NCI-H1092 treated with DMSO at 0.1 percent for 48 hours (cell line): ENCODE data around the gene LIPN.

Experiments used
- DNase-seq: peaks from one replicate; lab custom pipeline; 2025; lab: John Stamatoyannopoulos, UW

The LIPN gene

GRCh38 chr10:88783724-88784123 is 23.9 kb downstream of the LIPN start:
- DNase-seq, result no peak

- no peak for DNase-seq
Observed at GRCh38 chr10:88786032-88786770, 26.4 kb downstream of the LIPN start.

- no peak for DNase-seq
Observed at GRCh38 chr10:88787463-88787862, 27.6 kb downstream of the LIPN start.

GRCh38 chr10:88788924-88789323 is 29.1 kb downstream of the LIPN start:
- DNase-seq, result no peak

- DNase-seq, result no peak
Observed at GRCh38 chr10:88791924-88792323, 32.1 kb downstream of the LIPN start.

- DNase-seq, result no peak
Observed at GRCh38 chr10:88792661-88793060, 32.8 kb downstream of the LIPN start.

GRCh38 chr10:88793712-88794299 is 34.0 kb downstream of the LIPN start:
- DNase-seq, result no peak

- DNase-seq, result no peak
Observed at GRCh38 chr10:88794731-88795130, 34.9 kb downstream of the LIPN start.

- DNase-seq, result no peak
Observed at GRCh38 chr10:88800152-88801125, 40.6 kb downstream of the LIPN start.

GRCh38 chr10:88802523-88803285 is 42.9 kb downstream of the LIPN start, which contains the start of gene LIPM:
Gene LIPM (plus strand): TSS chr10:88802730. CDS start chr10:88802897, 167 bp downstream.
- DNase-seq, result no peak

- no peak for DNase-seq
Observed at GRCh38 chr10:88803641-88804040, 43.8 kb downstream of the LIPN start.

- no peak for DNase-seq
Observed at GRCh38 chr10:88804083-88804812, 44.4 kb downstream of the LIPN start.

GRCh38 chr10:88805361-88805760 is 45.5 kb downstream of the LIPN start:
- no peak for DNase-seq

- DNase-seq, result no peak
Observed at GRCh38 chr10:88805924-88806323, 46.1 kb downstream of the LIPN start.

GRCh38 chr10:88809621-88810020 is 49.8 kb downstream of the LIPN start:
- DNase-seq, result no peak

- peak; percentile 54 for DNase-seq
Observed at GRCh38 chr10:88810196-88810961, 50.6 kb downstream of the LIPN start.

- no peak for DNase-seq
Observed at GRCh38 chr10:88813200-88813599, 53.4 kb downstream of the LIPN start.

GRCh38 chr10:88819290-88819689 is 59.5 kb downstream of the LIPN start:
- no peak for DNase-seq

GRCh38 chr10:88820748-88821401 is 61.1 kb downstream of the LIPN start:
- DNase-seq, result no peak

- DNase-seq, result no peak
Observed at GRCh38 chr10:88826388-88826787, 66.6 kb downstream of the LIPN start.
